Testis (tissue), 2 donors: Measurements from ENCODE around the gene MLLT1.

Experiments
- CTCF ChIP-seq, 3 experiments: fragments of 450-650 bp in 2 of 3; fragments of 200-600 bp in 1 of 3; sonication (generic) in 1 of 3; IDR thresholded peaks; one replicate each; pipeline ENCODE4 v1.5.1; 2016 to 2019; ENCODE audit warnings: antibody characterized with exemption in 3 of 3, mild to moderate bottlenecking in 2 of 3, moderate library complexity in 1 of 3
- POLR2A ChIP-seq: fragments of 450-650 bp; IDR thresholded peaks from one replicate; pipeline ENCODE4 v1.6.1; 2017; ENCODE audit warnings: antibody characterized with exemption, mild to moderate bottlenecking, moderate library complexity

GRCh38 chr19:6292006-6292405 lies 12.2 kb upstream of the MLLT1 start:
- no peak for TF ChIP-seq CTCF (IDR thresholded peaks at IDR 0.05)
- no peak for TF ChIP-seq POLR2A
